Measurements from ENCODE around the gene UNCX. TPM values are rescaled to one million over a fixed set of nuclear protein-coding genes. Genes with fewer than 3 reads are reported as not detected.

The UNCX gene
- under 1 TPM in 1 of 2 donors, not detected in 1; 0.13 TPM for total RNA-seq
- 15.6 TPM for polyA plus RNA-seq (2013, experiment 1 of 2)
- 11.1 TPM for polyA plus RNA-seq (2013, experiment 2 of 2)
- long read RNA-seq, experiment 1: 0 reads
- long read RNA-seq, experiment 2: 0 reads
- long read RNA-seq, experiment 3: 0 reads
- long read RNA-seq, experiment 4: 0 reads

DNA sequence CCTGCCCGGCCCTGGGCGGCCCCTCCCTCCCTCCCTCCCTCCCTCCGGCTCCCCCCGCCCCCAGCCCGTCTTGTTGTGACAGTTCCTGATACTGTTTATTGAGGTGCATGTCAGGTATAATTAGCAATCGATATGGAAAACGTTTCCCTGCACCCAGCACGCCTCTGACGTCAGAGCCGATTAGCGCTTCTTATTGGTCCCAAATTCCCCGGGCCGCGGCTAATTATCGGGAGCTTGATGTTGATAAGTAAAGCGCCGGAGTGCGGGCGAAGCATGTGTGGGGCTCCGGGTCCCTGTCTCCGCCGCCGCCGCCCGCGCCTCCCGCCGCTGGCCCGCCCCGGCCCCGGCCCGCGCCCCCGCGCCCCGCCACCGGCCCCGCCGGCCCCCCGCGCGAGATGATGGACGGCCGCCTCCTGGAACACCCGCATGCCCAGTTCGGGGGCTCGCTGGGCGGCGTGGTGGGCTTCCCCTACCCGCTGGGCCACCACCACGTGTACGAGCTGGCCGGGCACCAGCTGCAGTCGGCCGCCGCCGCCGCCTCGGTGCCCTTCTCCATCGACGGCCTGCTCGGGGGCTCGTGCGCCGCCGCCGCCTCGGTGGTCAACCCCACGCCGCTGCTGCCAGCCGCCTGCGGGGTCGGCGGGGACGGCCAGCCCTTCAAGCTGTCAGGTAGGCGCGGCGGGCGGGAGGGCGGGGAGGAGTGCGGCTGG is at the start of gene UNCX:
Gene UNCX (plus strand): TSS at position 250 of the 710 bp plus-strand sequence. CDS start 146 bp downstream, at position 396.
- no peaks in the 10 kb centered on the region for H3K36me3 ChIP-seq (ENCODE audit: control insufficient read depth, insufficient read depth, low read length)
- TF ChIP-seq, protein P1, sequence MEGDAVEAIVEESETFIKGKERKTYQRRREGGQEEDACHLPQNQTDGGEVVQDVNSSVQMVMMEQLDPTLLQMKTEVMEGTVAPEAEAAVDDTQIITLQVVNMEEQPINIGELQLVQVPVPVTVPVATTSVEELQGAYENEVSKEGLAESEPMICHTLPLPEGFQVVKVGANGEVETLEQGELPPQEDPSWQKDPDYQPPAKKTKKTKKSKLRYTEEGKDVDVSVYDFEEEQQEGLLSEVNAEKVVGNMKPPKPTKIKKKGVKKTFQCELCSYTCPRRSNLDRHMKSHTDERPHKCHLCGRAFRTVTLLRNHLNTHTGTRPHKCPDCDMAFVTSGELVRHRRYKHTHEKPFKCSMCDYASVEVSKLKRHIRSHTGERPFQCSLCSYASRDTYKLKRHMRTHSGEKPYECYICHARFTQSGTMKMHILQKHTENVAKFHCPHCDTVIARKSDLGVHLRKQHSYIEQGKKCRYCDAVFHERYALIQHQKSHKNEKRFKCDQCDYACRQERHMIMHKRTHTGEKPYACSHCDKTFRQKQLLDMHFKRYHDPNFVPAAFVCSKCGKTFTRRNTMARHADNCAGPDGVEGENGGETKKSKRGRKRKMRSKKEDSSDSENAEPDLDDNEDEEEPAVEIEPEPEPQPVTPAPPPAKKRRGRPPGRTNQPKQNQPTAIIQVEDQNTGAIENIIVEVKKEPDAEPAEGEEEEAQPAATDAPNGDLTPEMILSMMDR (conservative IDR thresholded peaks at IDR 0.05): no peak
- H3K27me3 ChIP-seq (ENCODE audit: control insufficient read depth, insufficient read depth, low read length, poor library complexity, severe bottlenecking): peaks cover 90% of the 10 kb centered on the region
- no peaks in the 10 kb centered on the region for H3K9me3 ChIP-seq (ENCODE audit: control insufficient read depth, low read length)
- peak within 1 kb of the TSS; percentile 15 for H3K4me3 Mint-ChIP-seq
- H3K4me1 Mint-ChIP-seq: peaks cover 17% of the 10 kb centered on the region
- no peak within 1 kb of the TSS for H3K4me3 ChIP-seq (ENCODE audit: low read length)
- H3K27ac Mint-ChIP-seq: no peak within 1 kb of the TSS
- no peak within 1 kb of the TSS for H3K9ac ChIP-seq (ENCODE audit: extremely low read depth, low read length, poor library complexity, severe bottlenecking)
- H3K9me3 Mint-ChIP-seq: no peaks in the 10 kb centered on the region
- no peaks in the 10 kb centered on the region for H3K36me3 Mint-ChIP-seq (ENCODE audit: low read depth)
- 1 to 2% methylated on average over 23 to 75 of the region's 81 CpGs for WGBS, 2 experiments (ENCODE audit: insufficient coverage in 1 of 2, insufficient read length in 1 of 2)
- H3K4me1 ChIP-seq (ENCODE audit: control insufficient read depth, insufficient read depth, low read length): no peaks in the 10 kb centered on the region
- peaks cover 77% of the 10 kb centered on the region for H3K27me3 Mint-ChIP-seq (ENCODE audit: insufficient read depth)
- H3K27ac ChIP-seq (ENCODE audit: low read depth, low read length): no peak within 1 kb of the TSS
- peak; percentile 85 for DNase-seq

DNA sequence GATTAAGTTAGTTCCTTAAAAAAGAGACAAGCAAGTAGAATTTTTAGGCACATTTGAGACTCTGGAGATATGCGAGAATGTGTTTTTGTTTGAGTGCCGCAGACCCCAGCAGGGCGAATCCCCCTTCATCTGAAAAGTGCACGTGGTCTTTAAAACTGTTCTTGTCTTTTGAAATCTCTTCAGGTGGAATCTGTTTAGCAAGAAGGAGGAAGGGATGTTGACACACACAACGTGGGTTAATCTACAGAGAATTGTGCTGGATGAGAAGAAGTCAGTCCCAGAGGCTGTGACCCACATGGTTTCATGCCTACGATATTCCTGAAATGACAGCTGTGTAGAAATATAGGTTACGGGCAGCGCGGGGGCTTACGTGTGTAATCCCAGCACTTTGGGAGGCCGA is 45.5 kb upstream of the UNCX start:
- no peaks in the 10 kb centered on the region for H3K36me3 Mint-ChIP-seq (ENCODE audit: low read depth)
- peaks cover 9% of the 10 kb centered on the region for H3K9me3 Mint-ChIP-seq
- Histone ChIP-seq H3K9ac (ENCODE audit: extremely low read depth, low read length, poor library complexity, severe bottlenecking) (no peak overlapping the region), H3K36me3 (ENCODE audit: control insufficient read depth, insufficient read depth, low read length) (no peaks in the 10 kb centered on the region), H3K4me1 (ENCODE audit: control insufficient read depth, insufficient read depth, low read length) (no peaks in the 10 kb centered on the region), H3K9me3 (ENCODE audit: control insufficient read depth, low read length) (no peaks in the 10 kb centered on the region), H3K4me3 (ENCODE audit: low read length) (no peak overlapping the region), H3K27me3 (ENCODE audit: control insufficient read depth, insufficient read depth, low read length, poor library complexity, severe bottlenecking) (peaks cover 5% of the 10 kb centered on the region), H3K27ac (ENCODE audit: low read depth, low read length) (no peak overlapping the region)
- no peak for DNase-seq
- TF ChIP-seq, protein P1 (conservative IDR thresholded peaks at IDR 0.05): no peak
- H3K4me1 Mint-ChIP-seq: no peaks in the 10 kb centered on the region
- peaks cover 31% of the 10 kb centered on the region for H3K27me3 Mint-ChIP-seq (ENCODE audit: insufficient read depth)
- no peak overlapping the region for H3K27ac Mint-ChIP-seq
- WGBS, 2 experiments (ENCODE audit: insufficient coverage in 1 of 2, insufficient read length in 1 of 2): 89 to 90% methylated on average over 11 of the region's 11 CpGs
- H3K4me3 Mint-ChIP-seq: no peak overlapping the region

DNA sequence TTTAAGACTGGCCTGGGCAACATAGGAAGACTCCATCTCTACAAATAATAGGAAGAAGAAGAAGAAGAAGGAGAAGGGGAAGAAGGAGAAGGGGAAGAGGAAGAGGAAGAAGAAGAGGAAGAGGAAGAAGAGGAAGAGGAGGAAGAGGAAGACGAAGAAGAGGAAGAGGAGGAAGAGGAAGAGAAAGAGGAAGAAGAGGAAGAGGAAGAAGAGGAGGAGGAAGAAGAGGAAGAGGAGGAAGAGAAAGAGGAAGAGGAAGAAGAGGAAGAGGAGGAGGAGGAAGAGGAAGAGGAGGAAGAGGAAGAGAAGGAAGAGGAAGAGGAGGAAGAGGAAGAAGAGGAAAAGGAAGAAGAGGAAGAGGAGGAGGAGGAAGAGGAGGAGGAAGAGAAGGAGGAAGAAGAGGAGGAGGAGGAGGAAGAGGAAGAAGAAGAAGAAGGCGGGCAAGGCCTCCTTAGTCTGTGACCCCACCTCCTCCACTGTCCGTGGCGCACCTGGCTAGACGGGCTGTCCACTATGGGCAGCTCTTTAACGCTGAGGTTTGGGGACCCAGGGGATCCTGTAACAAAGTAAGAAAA is 43.9 kb upstream of the UNCX start:
- WGBS, 2 experiments (ENCODE audit: insufficient coverage in 1 of 2, insufficient read length in 1 of 2): 87 to 90% methylated on average over 5 to 6 of the region's 6 CpGs
- no peak for DNase-seq
- Mint-ChIP-seq H3K4me1 (no peaks in the 10 kb centered on the region), H3K27ac (no peak overlapping the region), H3K27me3 (ENCODE audit: insufficient read depth) (peaks cover 35% of the 10 kb centered on the region), H3K9me3 (peaks cover 9% of the 10 kb centered on the region), H3K36me3 (ENCODE audit: low read depth) (no peaks in the 10 kb centered on the region), H3K4me3 (no peak overlapping the region)
- Histone ChIP-seq H3K27ac (ENCODE audit: low read depth, low read length) (no peak overlapping the region), H3K27me3 (ENCODE audit: control insufficient read depth, insufficient read depth, low read length, poor library complexity, severe bottlenecking) (peaks cover 12% of the 10 kb centered on the region), H3K9me3 (ENCODE audit: control insufficient read depth, low read length) (no peaks in the 10 kb centered on the region), H3K36me3 (ENCODE audit: control insufficient read depth, insufficient read depth, low read length) (no peaks in the 10 kb centered on the region), H3K9ac (ENCODE audit: extremely low read depth, low read length, poor library complexity, severe bottlenecking) (no peak overlapping the region), H3K4me3 (ENCODE audit: low read length) (no peak overlapping the region), H3K4me1 (ENCODE audit: control insufficient read depth, insufficient read depth, low read length) (no peaks in the 10 kb centered on the region)
- TF ChIP-seq, protein P1 (conservative IDR thresholded peaks at IDR 0.05): no peak
